HUES64 (cell line): ENCODE results near the gene TTC9C.
"Not testable (repeated sequence)": the region's sequence is repeated elsewhere in the genome, so short reads cannot be mapped to it uniquely, and the experiment has no call there.

Experiments used
- H3K27ac ChIP-seq: 2 replicates; pipeline ENCODE4 v1.7.0; 2013; ENCODE audit warnings: low read depth, low read length, inconsistent platforms
- H3K27me3 ChIP-seq: 2 replicates; pipeline ENCODE4 v1.6.1; 2013; ENCODE audit warnings: mild to moderate bottlenecking, low read length; ENCODE audit not compliant: insufficient read depth
- H3K36me3 ChIP-seq: 2 replicates; pipeline ENCODE4 v1.6.1; 2013; ENCODE audit warnings: mild to moderate bottlenecking, low read length; ENCODE audit not compliant: insufficient read depth
- H3K4me1 ChIP-seq: 2 replicates; pipeline ENCODE4 v1.6.1; 2013; ENCODE audit warnings: mild to moderate bottlenecking, low read length, moderate library complexity; ENCODE audit not compliant: insufficient read depth
- H3K4me3 ChIP-seq: 2 replicates; pipeline ENCODE4 v1.5.1; 2013; ENCODE audit warnings: mild to moderate bottlenecking, low read length, moderate library complexity
- H3K9ac ChIP-seq: 2 replicates; pipeline ENCODE4 v1.6.1; 2013; ENCODE audit warnings: mild to moderate bottlenecking, low read depth, low read length
- H3K9me3 ChIP-seq: 2 replicates; pipeline ENCODE4 v1.6.1; 2013; ENCODE audit warnings: low read depth, low read length; ENCODE audit not compliant: insufficient read depth
- WGBS: fragments of 150-250, 120-280 bp; methylation state at CpG from one replicate; pipeline ENCODE4 v1.1.7; 2013; ENCODE audit warnings: missing lambda C conversion rate; 5-methylcytosine and 5-hydroxymethylcytosine counted together

The TTC9C gene

DNA sequence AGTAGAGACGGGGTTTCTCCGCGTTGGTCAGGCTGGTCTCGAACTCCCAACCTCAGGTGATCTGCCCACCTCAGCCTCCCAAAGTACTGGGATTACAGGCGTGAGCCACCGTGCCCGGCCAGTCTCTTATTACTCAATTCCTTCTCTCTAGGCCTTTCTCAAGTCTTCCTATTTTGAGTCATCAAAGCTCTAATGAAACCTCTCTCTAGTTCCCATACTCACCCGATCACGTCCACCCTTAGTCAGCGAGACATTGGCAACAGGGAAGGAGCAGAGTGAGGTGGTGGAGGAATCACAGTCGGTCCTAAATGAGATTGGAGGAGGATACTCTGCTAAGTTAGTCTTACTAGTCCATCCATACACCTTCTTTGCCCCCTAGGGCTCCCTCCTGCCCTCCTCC is 26.0 kb upstream of the TTC9C start:
- no peaks in the 10 kb centered on the region for H3K9me3 ChIP-seq
- H3K9ac ChIP-seq, result no peak overlapping the region
- 96% methylated on average over 8 of the region's 11 CpGs for WGBS
- H3K27ac ChIP-seq, result no peak overlapping the region
- no peaks in the 10 kb centered on the region for H3K27me3 ChIP-seq
- peaks cover 30% of the 10 kb centered on the region for H3K36me3 ChIP-seq
- peaks cover 5% of the 10 kb centered on the region; the same call in 1 of the 2 replicates for H3K4me1 ChIP-seq
- H3K4me3 ChIP-seq, result no peak overlapping the region

DNA sequence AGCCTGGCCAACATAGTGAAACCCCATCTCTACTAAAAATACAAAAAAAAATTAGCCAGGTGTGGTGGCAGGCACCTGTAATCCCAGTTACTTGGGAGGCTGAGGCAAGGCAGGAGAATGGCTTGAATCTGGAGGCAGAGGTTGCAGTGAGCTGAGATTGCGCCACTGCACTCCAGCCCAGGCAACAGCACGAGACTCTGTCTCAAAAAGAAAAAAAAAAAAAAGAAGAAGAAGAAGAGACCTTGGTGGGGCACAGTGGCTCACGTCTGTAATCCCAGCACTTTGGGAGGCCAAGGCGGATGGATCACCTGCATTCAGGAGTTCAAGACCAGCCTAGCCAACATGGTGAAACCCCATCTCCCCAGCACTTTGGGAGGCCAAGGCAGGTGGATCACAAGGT is 24.4 kb upstream of the TTC9C start:
- H3K27me3 ChIP-seq, H3K27ac ChIP-seq, H3K9me3 ChIP-seq, H3K4me3 ChIP-seq, H3K9ac ChIP-seq: not testable (repeated sequence)
- 96% methylated on average over 4 of the region's 4 CpGs for WGBS
- Histone ChIP-seq H3K4me1 (peaks cover 13% of the 10 kb centered on the region; the same call in 1 of the 2 replicates), H3K36me3 (peaks cover 27% of the 10 kb centered on the region)

GRCh38 chr11:62705413-62705812 is 22.9 kb upstream of the TTC9C start:
- H3K4me3 ChIP-seq, result peak overlapping the region; percentile 81
- H3K9ac ChIP-seq, result peak overlapping the region; percentile 80
- peaks cover 27% of the 10 kb centered on the region for H3K36me3 ChIP-seq
- no peaks in the 10 kb centered on the region for H3K9me3 ChIP-seq
- H3K4me1 ChIP-seq, result peaks cover 21% of the 10 kb centered on the region
- H3K27ac ChIP-seq, result peak overlapping the region; percentile 33; the same call in 1 of the 2 replicates
- WGBS, result 81% methylated on average over 7 of the region's 7 CpGs
- no peaks in the 10 kb centered on the region for H3K27me3 ChIP-seq

- Histone ChIP-seq H3K27me3 (no peaks in the 10 kb centered on the region), H3K9ac (peak overlapping the region; percentile 80), H3K4me1 (peaks cover 21% of the 10 kb centered on the region), H3K4me3 (peak overlapping the region; percentile 81), H3K9me3 (no peaks in the 10 kb centered on the region), H3K36me3 (peaks cover 26% of the 10 kb centered on the region), H3K27ac (peak overlapping the region; percentile 80)
- 1% methylated on average over 73 of the region's 73 CpGs for WGBS
Measured at GRCh38 chr11:62705880-62706849, 22.1 kb upstream of the TTC9C start.

DNA sequence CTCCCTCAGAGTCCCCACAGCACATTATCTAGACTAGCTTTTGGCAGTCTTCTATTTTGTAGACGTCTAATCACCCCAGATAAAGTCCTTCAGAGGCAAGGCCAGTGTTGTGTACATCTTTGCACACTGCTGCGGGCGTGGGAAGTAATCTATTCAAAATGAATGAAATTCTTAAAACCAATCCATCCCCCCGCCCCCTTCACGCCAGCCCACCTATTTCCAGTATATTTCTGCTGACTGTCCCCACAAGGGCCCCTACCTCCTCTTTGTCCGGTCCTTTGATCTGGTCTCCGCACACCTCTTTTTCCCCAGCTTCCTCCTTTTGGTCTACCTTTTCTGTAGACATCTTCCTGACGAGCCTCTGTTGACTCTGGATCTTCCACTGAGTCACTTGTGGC is 21.4 kb upstream of the TTC9C start:
- WGBS, result 8% methylated on average over 8 of the region's 8 CpGs
- no peaks in the 10 kb centered on the region for H3K27me3 ChIP-seq
- H3K9ac ChIP-seq, result peak overlapping the region; percentile 77
- peaks cover 21% of the 10 kb centered on the region for H3K4me1 ChIP-seq
- peak overlapping the region; percentile 80; the same call in 1 of the 2 replicates for H3K27ac ChIP-seq
- no peaks in the 10 kb centered on the region for H3K9me3 ChIP-seq
- H3K4me3 ChIP-seq, result peak overlapping the region; percentile 81
- H3K36me3 ChIP-seq, result peaks cover 26% of the 10 kb centered on the region

DNA sequence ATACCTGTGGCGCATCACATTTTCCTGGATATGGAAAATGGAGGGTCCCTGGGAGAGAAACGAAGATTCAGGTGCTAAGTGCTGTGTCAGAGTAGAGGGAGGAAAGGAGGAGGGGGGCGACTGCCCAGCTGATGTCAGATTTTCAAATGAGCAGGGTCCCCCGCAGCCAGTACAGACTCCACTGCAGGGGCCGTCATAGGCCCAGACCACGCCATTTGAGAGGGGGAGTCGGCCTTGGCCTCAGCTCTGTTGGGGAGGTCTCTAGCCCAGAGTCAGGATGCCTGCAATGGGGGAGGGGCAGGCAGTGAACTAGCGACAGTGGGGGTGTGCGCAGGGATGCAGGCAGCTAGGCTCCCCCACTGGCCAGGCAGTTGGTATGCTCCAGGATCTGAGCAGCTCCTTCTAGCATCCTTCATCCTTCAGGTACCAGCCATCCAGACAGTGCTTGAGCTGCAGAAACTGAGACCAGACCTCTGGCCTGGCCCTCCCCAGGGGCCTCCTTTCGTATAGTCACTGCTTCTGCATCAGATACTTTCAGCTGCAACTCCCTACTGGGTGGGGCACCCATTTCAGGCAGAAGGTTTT is 20.9 kb upstream of the TTC9C start, which contains the start of the genes BSCL2 and GNG3:
Gene BSCL2 (minus strand): TSS at position 148 of the 585 bp plus-strand sequence. CDS start 229 bp downstream, outside the sequence.
Gene GNG3 (plus strand): TSS at position 400 of the 585 bp plus-strand sequence. CDS start 620 bp downstream, outside the sequence.
- Histone ChIP-seq H3K4me1 (peaks cover 21% of the 10 kb centered on the region), H3K27ac (peak within 1 kb of the TSS; percentile 80; the same call in 1 of the 2 replicates)

GRCh38 chr11:62708392-62708791 is 19.9 kb upstream of the TTC9C start:
- Histone ChIP-seq H3K4me3 (peak overlapping the region; percentile 82), H3K9ac (no peak overlapping the region)

More for the DNA sequence above, 20.9 kb upstream of the TTC9C start, which contains the start of the genes BSCL2 and GNG3:
- WGBS, result 3% methylated on average over 9 of the region's 10 CpGs
- peak within 1 kb of the TSS; percentile 77 for H3K9ac ChIP-seq
- peak within 1 kb of the TSS; percentile 82 for H3K4me3 ChIP-seq
- no peaks in the 10 kb centered on the region for H3K27me3 ChIP-seq
- H3K9me3 ChIP-seq, result no peaks in the 10 kb centered on the region
- H3K36me3 ChIP-seq, result peaks cover 28% of the 10 kb centered on the region

GRCh38 chr11:62708793-62709192 is 19.5 kb upstream of the TTC9C start:
- Histone ChIP-seq H3K4me1 (peaks cover 21% of the 10 kb centered on the region), H3K36me3 (peaks cover 41% of the 10 kb centered on the region), H3K27me3 (no peaks in the 10 kb centered on the region), H3K27ac (peak overlapping the region; percentile 83), H3K4me3 (peak overlapping the region; percentile 82), H3K9me3 (no peaks in the 10 kb centered on the region), H3K9ac (peak overlapping the region; percentile 95)
- WGBS, result 17% methylated on average over 7 of the region's 7 CpGs

More at GRCh38 chr11:62708392-62708791, 19.9 kb upstream of the TTC9C start:
- H3K4me1 ChIP-seq, result peaks cover 21% of the 10 kb centered on the region
- 0 out of 2 replicates have a peak overlapping the region, but pooled peaks have one; percentile 83 for H3K27ac ChIP-seq
- H3K36me3 ChIP-seq, result peaks cover 37% of the 10 kb centered on the region
- H3K9me3 ChIP-seq, result no peaks in the 10 kb centered on the region
- H3K27me3 ChIP-seq, result no peaks in the 10 kb centered on the region
- WGBS, result 80% methylated on average over 5 of the region's 5 CpGs

DNA sequence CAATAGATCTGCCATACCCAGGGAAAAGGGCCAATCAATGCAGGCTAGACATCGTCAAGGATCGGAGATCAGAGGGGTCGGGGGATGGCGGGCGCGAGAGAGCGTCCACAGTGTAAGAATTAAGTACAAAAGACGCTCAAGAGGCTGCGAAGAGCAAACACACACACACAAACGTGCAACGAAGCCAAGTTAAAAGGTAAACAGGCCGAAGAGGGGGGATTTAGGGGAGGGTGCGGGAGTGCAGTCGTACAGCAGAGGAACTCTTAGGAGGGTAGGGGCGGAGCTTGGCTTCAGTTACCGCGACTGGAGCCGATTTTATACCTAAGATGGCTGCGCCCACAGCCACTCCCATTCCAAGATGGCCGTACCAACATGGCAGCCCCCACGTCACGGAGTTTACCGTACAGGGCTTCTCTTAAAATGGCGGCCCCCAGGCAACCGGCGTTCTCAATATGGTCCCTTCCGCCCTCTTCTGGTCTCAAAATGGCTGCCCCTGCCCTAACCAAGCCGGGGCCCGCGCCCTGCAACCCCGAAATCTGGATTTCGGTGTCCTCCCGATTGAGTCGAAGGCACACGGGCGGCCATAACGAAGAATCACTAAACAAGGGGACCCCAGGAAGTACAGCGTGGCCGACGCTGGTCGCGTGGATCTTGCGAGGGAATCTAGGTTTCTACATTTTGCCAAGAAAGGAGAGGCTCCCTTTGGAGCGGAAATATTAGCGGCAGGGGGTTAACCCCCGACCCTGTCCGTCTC is 18.9 kb upstream of the TTC9C start:
- Histone ChIP-seq H3K27ac (peak overlapping the region; percentile 99), H3K9me3 (no peaks in the 10 kb centered on the region), H3K9ac (peak overlapping the region; percentile 95), H3K4me3 (peak overlapping the region; percentile 82), H3K4me1 (peaks cover 21% of the 10 kb centered on the region), H3K27me3 (no peaks in the 10 kb centered on the region), H3K36me3 (peaks cover 47% of the 10 kb centered on the region)
- 5% methylated on average over 47 of the region's 47 CpGs for WGBS

DNA sequence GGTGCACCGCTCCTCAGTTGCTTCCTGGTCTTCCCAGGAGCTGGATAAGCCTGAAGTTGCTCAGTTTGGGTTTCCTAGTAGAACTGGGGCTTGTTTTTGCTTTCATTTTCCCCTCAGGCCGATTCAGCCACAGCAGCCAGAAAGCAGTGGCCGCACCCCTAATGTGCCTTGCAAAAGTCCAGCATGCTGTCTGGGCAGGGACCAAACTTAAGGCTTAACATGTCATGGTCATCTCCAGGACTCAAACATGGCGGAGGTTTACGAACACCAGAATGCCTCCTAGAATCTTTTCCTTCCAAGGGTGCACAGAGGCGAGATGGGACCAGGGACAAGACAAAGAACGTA is 18.3 kb upstream of the TTC9C start:
- peaks cover 50% of the 10 kb centered on the region for H3K36me3 ChIP-seq
- H3K27me3 ChIP-seq, result no peaks in the 10 kb centered on the region
- peak overlapping the region; percentile 82 for H3K4me3 ChIP-seq
- H3K4me1 ChIP-seq, result peaks cover 21% of the 10 kb centered on the region
- WGBS, result 76% methylated on average over 7 of the region's 7 CpGs
- no peaks in the 10 kb centered on the region for H3K9me3 ChIP-seq
- H3K9ac ChIP-seq, result peak overlapping the region; percentile 95
- peak overlapping the region; percentile 99 for H3K27ac ChIP-seq
